Type B pancreatic cell (in vitro differentiated cells): ENCODE data around the gene FAM83D. TPM values are rescaled to one million over a fixed set of nuclear protein-coding genes. Genes with fewer than 3 reads are reported as not detected.
"Not testable (repeated sequence)": the region's sequence is repeated elsewhere in the genome, so short reads cannot be mapped to it uniquely, and the experiment has no call there.

Source experiments
- DNase-seq: peaks from one replicate; pipeline ENCODE4 v3.0.0; 2021; ENCODE audit warnings: mixed read lengths; ENCODE audit not compliant: unreplicated experiment; ENCODE audit errors: extremely low spot score
- H3K27ac Mint-ChIP-seq: 2 replicates; pipeline ENCODE4 v1.8.0; 2021; ENCODE audit warnings: mild to moderate bottlenecking, mixed read lengths
- H3K27me3 Mint-ChIP-seq: 2 replicates; pipeline ENCODE4 v1.8.0; 2021; ENCODE audit warnings: mixed read lengths
- H3K36me3 Mint-ChIP-seq: 2 replicates; pipeline ENCODE4 v1.8.0; 2021; ENCODE audit warnings: mixed read lengths
- H3K4me1 Mint-ChIP-seq: one replicate; pipeline ENCODE4 v1.8.0; 2021; ENCODE audit warnings: mixed read lengths; ENCODE audit not compliant: unreplicated experiment
- H3K4me3 Mint-ChIP-seq: 2 replicates; pipeline ENCODE4 v1.8.0; 2021; ENCODE audit warnings: mild to moderate bottlenecking, mixed read lengths
- H3K9me3 Mint-ChIP-seq: 2 replicates; pipeline ENCODE4 v1.8.0; 2021; ENCODE audit warnings: mixed read lengths
- total RNA-seq: library from RNA; stranded (reverse); gene quantifications from 2 replicates; pipeline ENCODE4 v1.2.1, GENCODE V29; 2021; ENCODE audit warnings: low replicate concordance
- TF ChIP-seq, protein P1 (sequence below): fragments of 200-600 bp; sonication (generic); conservative IDR thresholded peaks from 2 replicates; pipeline ENCODE4 v1.5.0; 2021; ENCODE audit warnings: antibody characterized with exemption, mild to moderate bottlenecking

FAM83D gene
- total RNA-seq, 1 donor from 2014 or later: 23.1 TPM

GRCh38 chr20:38990728-38991127, 64.5 kb downstream of the FAM83D start:
- H3K4me3 Mint-ChIP-seq: no peak overlapping the region
- DNase-seq: no peak
- no peak overlapping the region for H3K27ac Mint-ChIP-seq
- peaks cover 3% of the 10 kb centered on the region for H3K4me1 Mint-ChIP-seq
- peaks cover 29% of the 10 kb centered on the region for H3K36me3 Mint-ChIP-seq
- TF ChIP-seq, protein P1, sequence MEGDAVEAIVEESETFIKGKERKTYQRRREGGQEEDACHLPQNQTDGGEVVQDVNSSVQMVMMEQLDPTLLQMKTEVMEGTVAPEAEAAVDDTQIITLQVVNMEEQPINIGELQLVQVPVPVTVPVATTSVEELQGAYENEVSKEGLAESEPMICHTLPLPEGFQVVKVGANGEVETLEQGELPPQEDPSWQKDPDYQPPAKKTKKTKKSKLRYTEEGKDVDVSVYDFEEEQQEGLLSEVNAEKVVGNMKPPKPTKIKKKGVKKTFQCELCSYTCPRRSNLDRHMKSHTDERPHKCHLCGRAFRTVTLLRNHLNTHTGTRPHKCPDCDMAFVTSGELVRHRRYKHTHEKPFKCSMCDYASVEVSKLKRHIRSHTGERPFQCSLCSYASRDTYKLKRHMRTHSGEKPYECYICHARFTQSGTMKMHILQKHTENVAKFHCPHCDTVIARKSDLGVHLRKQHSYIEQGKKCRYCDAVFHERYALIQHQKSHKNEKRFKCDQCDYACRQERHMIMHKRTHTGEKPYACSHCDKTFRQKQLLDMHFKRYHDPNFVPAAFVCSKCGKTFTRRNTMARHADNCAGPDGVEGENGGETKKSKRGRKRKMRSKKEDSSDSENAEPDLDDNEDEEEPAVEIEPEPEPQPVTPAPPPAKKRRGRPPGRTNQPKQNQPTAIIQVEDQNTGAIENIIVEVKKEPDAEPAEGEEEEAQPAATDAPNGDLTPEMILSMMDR: no peak
- H3K27me3 Mint-ChIP-seq: no peaks in the 10 kb centered on the region
- no peaks in the 10 kb centered on the region for H3K9me3 Mint-ChIP-seq

- no peaks in the 10 kb centered on the region for H3K9me3 Mint-ChIP-seq
- no peak for DNase-seq
- no peaks in the 10 kb centered on the region for H3K27me3 Mint-ChIP-seq
- no peak overlapping the region for H3K4me3 Mint-ChIP-seq
- no peak overlapping the region for H3K27ac Mint-ChIP-seq
- H3K4me1 Mint-ChIP-seq: peaks cover 3% of the 10 kb centered on the region
- peaks cover 36% of the 10 kb centered on the region for H3K36me3 Mint-ChIP-seq
- TF ChIP-seq, protein P1: no peak
Observed at GRCh38 chr20:38991814-38992704, 65.8 kb downstream of the FAM83D start.

DNA sequence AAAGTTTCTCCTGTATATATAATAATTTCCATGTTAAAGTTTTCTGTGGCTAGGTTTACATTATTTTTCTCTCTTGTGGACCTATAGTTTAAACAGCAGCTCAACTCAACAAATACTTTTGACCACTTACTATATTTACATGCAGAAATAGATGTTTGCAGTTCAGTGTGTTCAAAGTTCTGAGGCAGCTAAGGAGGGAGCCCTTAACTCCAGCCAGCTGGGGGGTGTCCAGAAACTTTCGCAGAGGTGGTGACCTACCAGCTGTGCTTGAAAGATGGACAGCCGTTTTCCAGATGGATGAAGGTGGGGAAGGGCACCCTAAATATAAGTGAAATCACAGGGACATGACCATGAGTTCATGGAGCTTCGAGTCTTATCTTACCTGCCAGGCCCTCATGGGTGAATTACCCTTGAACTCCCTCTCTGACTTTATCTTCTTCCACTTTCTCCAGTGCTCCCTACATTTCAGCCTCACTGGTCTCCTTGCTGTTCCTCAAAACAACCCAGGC, 69.4 kb downstream of the FAM83D start:
- Mint-ChIP-seq H3K9me3 (no peaks in the 10 kb centered on the region), H3K4me3 (no peak overlapping the region), H3K27ac (no peak overlapping the region), H3K27me3 (no peaks in the 10 kb centered on the region), H3K4me1 (no peaks in the 10 kb centered on the region), H3K36me3 (peaks cover 28% of the 10 kb centered on the region)
- no peak for DNase-seq
- TF ChIP-seq, protein P1: no peak

DNA sequence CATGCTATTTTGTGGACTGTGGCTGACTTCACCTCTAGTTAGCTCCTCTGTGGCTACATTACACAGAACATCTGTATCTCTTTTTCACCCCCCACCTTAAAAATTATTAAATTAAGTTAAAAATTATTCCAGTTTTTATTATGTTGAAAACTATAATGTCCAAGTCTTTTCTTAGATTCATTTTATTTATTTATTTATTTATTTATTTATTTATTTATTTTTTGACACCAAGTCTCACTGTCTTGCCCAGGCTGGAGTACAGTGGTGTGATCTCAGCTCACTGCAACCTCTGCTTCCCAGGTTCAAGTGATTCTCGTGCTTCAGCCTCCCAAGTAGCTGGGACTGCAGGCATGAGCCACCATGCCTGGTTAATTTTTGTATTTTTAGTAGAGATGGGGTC, 70.6 kb downstream of the FAM83D start:
- not testable (repeated sequence) for H3K4me1 Mint-ChIP-seq, H3K4me3 Mint-ChIP-seq, H3K27me3 Mint-ChIP-seq, H3K27ac Mint-ChIP-seq, H3K9me3 Mint-ChIP-seq, DNase-seq
- H3K36me3 Mint-ChIP-seq: peaks cover 30% of the 10 kb centered on the region

- no peaks in the 10 kb centered on the region for H3K4me1 Mint-ChIP-seq
- DNase-seq: no peak
- no peak overlapping the region for H3K4me3 Mint-ChIP-seq
- H3K27ac Mint-ChIP-seq: no peak overlapping the region
- peaks cover 34% of the 10 kb centered on the region for H3K36me3 Mint-ChIP-seq
- TF ChIP-seq, protein P1: no peak
- no peaks in the 10 kb centered on the region for H3K9me3 Mint-ChIP-seq
- H3K27me3 Mint-ChIP-seq: no peaks in the 10 kb centered on the region
Observed at GRCh38 chr20:38997622-38998021, 71.4 kb downstream of the FAM83D start.

DNA sequence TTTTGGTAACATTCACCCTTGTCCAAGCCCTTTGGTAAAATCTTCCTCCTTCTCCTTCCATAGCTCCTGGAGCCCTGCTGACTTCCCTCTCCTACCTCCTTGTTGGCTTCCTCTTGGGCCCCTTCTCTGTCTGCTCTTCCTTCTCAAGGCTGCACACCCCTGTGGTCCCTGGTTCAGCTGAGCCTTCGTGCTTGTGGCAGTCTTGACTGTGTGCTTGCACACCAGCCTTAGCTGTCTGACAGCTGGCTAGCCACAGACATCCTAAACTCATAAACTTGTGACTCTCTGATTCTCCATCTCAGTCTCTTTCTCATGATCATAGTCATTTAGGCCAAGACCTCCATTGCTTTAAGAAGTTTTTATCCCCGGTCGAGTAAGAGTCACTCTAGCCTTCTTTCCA, 73.0 kb downstream of the FAM83D start:
- H3K36me3 Mint-ChIP-seq: peaks cover 43% of the 10 kb centered on the region
- DNase-seq: no peak
- no peaks in the 10 kb centered on the region for H3K4me1 Mint-ChIP-seq
- H3K4me3 Mint-ChIP-seq: no peak overlapping the region
- no peaks in the 10 kb centered on the region for H3K27me3 Mint-ChIP-seq
- TF ChIP-seq, protein P1: no peak
- no peaks in the 10 kb centered on the region for H3K9me3 Mint-ChIP-seq
- H3K27ac Mint-ChIP-seq: no peak overlapping the region
